Measurements from ENCODE around the gene NEK7.
A peak's percentile ranks its signal among the peaks of the same experiment; 100 is the strongest.
"Not testable (repeated sequence)": the region's sequence is repeated elsewhere in the genome, so short reads cannot be mapped to it uniquely, and the experiment has no call there.

NEK7 gene

GRCh38 chr1:198156745-198157240 is at the start of gene NEK7:
NEK7 (plus strand) TSS chr1:198156998; CDS start chr1:198232581, 75,583 bp downstream.
- DNase-seq = peak in 53 of 56 donors; percentile 7 to 87 (median 68)

- no peak for DNase-seq
These were observed 49.7 kb upstream of the NEK7 start for GRCh38 chr1:198107091-198107501.

- no peak for DNase-seq
These were observed 48.0 kb upstream of the NEK7 start for GRCh38 chr1:198108636-198109370.

- DNase-seq = no peak
These were observed 47.5 kb upstream of the NEK7 start for GRCh38 chr1:198109371-198109715.

- no peak for DNase-seq
These were observed 43.5 kb upstream of the NEK7 start for GRCh38 chr1:198113342-198113750.

- no peak for DNase-seq
These were observed 40.7 kb upstream of the NEK7 start for GRCh38 chr1:198116069-198116468.

GRCh38 chr1:198116469-198116868 is 40.3 kb upstream of the NEK7 start:
- DNase-seq = no peak

- no peak for DNase-seq
These were observed 39.5 kb upstream of the NEK7 start for GRCh38 chr1:198117267-198117666.

GRCh38 chr1:198118134-198118533 is 38.7 kb upstream of the NEK7 start:
- peak in 2 of 56 donors; percentile 3 to 4 for DNase-seq

- no peak for DNase-seq
These were observed 36.9 kb upstream of the NEK7 start for GRCh38 chr1:198119906-198120305.

GRCh38 chr1:198121056-198121826 is 35.6 kb upstream of the NEK7 start:
- no peak for DNase-seq

- no peak for DNase-seq
These were observed 34.1 kb upstream of the NEK7 start for GRCh38 chr1:198122693-198123092.

GRCh38 chr1:198123133-198123532 is 33.7 kb upstream of the NEK7 start:
- no peak for DNase-seq

- DNase-seq = no peak
These were observed 32.1 kb upstream of the NEK7 start for GRCh38 chr1:198124673-198125072.

- DNase-seq = no peak
These were observed 30.6 kb upstream of the NEK7 start for GRCh38 chr1:198125995-198126735.

GRCh38 chr1:198128533-198128932 is 28.3 kb upstream of the NEK7 start:
- DNase-seq = no peak

GRCh38 chr1:198130053-198130452 is 26.7 kb upstream of the NEK7 start:
- not testable (repeated sequence) for DNase-seq

- DNase-seq = no peak
These were observed 24.6 kb upstream of the NEK7 start for GRCh38 chr1:198132060-198132781.

- DNase-seq = no peak
These were observed 22.5 kb upstream of the NEK7 start for GRCh38 chr1:198134252-198134651.

GRCh38 chr1:198135366-198135765 is 21.4 kb upstream of the NEK7 start:
- no peak for DNase-seq

- DNase-seq = no peak
These were observed 15.0 kb upstream of the NEK7 start for GRCh38 chr1:198141668-198142351.

All from amygdala (tissue), 56 donors.